Kidney tubule cell (primary cell): ENCODE results near the gene RABL2A.
"Not testable (repeated sequence)": the region's sequence is repeated elsewhere in the genome, so short reads cannot be mapped to it uniquely, and the experiment has no call there.

Experiments
- DNase-seq: peaks from one replicate; pipeline ENCODE4 v3.0.0-alpha.2; 2018; ENCODE audit warnings: low spot score

RABL2A gene

GRCh38 chr2:113626616-113627330 lies at the start of gene RABL2A:
Gene RABL2A, plus strand, starts transcription at chr2:113627266. Its CDS starts 1,341 bp downstream, at chr2:113628607.
- peak; percentile 85 for DNase-seq

GRCh38 chr2:113578508-113578907 lies 48.6 kb upstream of the RABL2A start:
- DNase-seq, result not testable (repeated sequence)

- DNase-seq, result not testable (repeated sequence)
These were observed 44.6 kb upstream of the RABL2A start for GRCh38 chr2:113582473-113582872.

GRCh38 chr2:113583521-113584225 lies 43.4 kb upstream of the RABL2A start:
- DNase-seq, result peak; percentile 80

- peak; percentile 13 for DNase-seq
These were observed 42.6 kb upstream of the RABL2A start for GRCh38 chr2:113584311-113585092.

GRCh38 chr2:113587201-113587600 lies 39.9 kb upstream of the RABL2A start:
- DNase-seq, result peak; percentile 28

GRCh38 chr2:113589591-113589990 lies 37.5 kb upstream of the RABL2A start:
- not testable (repeated sequence) for DNase-seq

- not testable (repeated sequence) for DNase-seq
These were observed 35.1 kb upstream of the RABL2A start for GRCh38 chr2:113591926-113592325.

- DNase-seq, result not testable (repeated sequence)
These were observed 33.8 kb upstream of the RABL2A start for GRCh38 chr2:113593280-113593679.

- not testable (repeated sequence) for DNase-seq
These were observed 31.3 kb upstream of the RABL2A start for GRCh38 chr2:113595725-113596124.

GRCh38 chr2:113597164-113597563 lies 29.9 kb upstream of the RABL2A start:
- not testable (repeated sequence) for DNase-seq

GRCh38 chr2:113597572-113597971 lies 29.5 kb upstream of the RABL2A start:
- not testable (repeated sequence) for DNase-seq

- not testable (repeated sequence) for DNase-seq
These were observed 28.9 kb upstream of the RABL2A start for GRCh38 chr2:113598180-113598579.

- DNase-seq, result not testable (repeated sequence)
These were observed 28.3 kb upstream of the RABL2A start for GRCh38 chr2:113598738-113599137.

GRCh38 chr2:113599208-113599607 lies 27.9 kb upstream of the RABL2A start:
- DNase-seq, result not testable (repeated sequence)

GRCh38 chr2:113602040-113602769 lies 24.9 kb upstream of the RABL2A start:
- peak; percentile 54 for DNase-seq

GRCh38 chr2:113602869-113603466 lies 24.1 kb upstream of the RABL2A start:
- no peak for DNase-seq

GRCh38 chr2:113603467-113604084 lies 23.5 kb upstream of the RABL2A start:
- peak; percentile 91 for DNase-seq

- peak; percentile 90 for DNase-seq
These were observed 23.0 kb upstream of the RABL2A start for GRCh38 chr2:113604085-113604477.

- DNase-seq, result not testable (repeated sequence)
These were observed 22.4 kb upstream of the RABL2A start for GRCh38 chr2:113604661-113605060.

GRCh38 chr2:113606036-113606435 lies 21.0 kb upstream of the RABL2A start:
- not testable (repeated sequence) for DNase-seq
